NCI-H82 treated with DMSO at 0.1 percent for 48 hours (cell line): Measurements from ENCODE around the gene AURKB.
"Not testable (repeated sequence)": the region's sequence is repeated elsewhere in the genome, so short reads cannot be mapped to it uniquely, and the experiment has no call there.

Source experiments
- DNase-seq: peaks from one replicate; lab custom pipeline; 2025; ENCODE audit not compliant: unreplicated experiment; lab: John Stamatoyannopoulos, UW

The AURKB gene

DNA sequence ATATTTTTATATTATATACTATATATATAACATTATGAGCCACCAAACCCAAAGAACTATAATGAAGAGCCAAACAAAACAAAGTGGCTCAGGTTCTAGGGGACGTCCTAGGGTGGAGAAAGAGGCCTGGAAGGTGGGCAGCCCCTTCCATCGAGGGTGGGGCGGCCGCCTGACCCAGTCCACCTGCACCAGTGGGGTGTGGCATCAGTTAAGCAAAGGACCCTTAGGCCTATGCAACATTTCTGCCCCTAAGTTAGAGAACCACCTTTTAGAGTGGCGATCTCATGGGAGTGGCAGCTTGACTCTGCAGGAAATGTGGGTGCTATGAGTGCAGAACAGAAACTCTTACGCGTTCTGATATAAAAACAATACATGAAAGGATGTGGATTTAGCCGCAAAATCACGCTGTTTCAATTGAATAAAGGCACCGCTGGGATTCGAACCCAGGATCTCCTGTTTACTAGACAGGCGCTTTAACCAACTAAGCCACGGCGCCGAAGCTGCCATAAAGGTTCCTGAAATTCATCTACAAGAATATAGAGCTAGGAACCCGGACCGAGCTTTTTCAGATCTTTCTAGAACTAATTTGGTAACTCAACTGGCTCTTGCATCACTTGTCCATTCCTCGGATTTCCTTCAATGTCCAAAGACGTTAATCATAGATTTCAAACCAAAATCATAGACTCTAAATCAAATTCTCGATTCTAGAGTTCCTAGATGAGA lies 15.6 kb upstream of the AURKB start:
- no peak for DNase-seq

DNA sequence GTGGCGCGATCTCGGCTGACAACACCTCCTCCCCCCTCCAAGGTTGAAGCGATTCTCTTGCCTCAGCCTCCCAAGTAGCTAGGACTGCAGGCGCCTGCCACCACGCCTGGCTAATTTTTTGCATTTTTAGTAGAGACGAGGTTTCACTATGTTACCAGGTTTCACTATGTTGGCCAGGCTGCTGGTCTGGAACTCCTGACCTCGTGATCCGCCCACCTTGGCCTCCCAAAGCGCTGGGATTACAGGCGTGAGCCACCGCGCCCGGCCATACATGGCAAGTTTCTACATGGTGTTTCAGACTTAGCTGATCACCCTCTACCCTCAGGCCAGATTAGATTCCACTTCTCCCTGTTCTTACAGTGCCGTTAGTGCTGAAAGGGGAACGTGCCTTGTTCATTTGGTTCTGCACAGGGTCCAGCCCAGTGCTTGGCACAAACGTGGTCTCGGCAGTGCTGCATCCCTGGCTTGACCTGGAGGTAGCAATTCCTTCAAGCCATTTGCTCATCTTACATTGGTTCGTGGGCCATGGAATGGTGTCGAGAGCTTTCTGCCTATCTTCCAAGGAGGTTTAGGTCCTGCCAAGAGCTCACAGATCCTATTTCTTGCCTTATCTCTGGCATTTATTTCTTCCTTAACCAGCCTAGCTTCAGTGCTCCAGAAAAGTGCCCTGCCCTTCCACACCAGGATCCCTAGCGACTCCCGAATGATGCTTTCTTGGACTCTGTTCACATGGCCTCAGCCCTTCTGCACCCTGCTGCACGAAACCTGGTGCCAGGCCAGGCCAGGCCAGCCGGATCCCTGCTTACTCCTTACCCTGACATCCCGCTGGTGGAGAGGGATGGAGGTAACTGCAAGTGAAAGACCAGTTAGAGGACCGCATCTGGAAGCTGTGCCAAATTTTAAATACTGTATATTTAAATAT lies 14.8 kb upstream of the AURKB start:
- no peak for DNase-seq

DNA sequence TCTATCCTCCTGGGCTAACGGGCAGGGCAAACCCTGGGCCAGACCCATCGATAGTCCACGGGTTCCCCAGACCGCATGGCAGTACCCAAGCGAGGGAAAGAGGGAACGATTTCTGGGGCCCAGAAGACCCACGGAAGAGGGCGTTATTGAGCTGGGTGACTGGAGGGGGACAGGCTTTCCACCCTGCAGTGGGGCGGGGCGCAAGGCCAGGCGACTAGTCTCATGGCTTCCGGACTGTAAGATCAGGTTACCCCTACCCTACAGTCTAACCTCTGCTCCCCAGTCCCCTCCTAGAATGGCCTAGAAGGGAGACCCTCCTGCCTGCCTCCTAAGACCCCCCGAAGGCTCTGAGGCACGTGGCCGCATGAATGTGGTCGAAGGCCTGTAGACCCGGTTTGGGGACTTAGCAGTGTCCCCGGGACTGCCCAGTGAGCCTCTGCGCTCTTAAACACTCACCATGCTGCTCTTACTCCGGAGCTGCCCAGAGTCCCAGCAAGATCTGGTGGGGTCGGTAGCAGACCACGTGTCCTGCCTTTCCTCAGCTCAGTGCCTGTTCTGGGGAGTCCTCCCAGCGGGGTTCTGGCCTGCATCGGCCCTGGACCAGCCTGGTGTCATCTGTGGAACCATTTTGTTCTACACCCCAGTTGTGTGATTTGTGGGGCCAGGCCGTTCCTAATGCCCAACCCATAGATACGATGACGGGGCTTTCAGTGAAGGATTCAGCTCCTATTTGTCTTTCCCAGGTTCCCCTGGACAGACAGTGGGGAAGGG lies 13.2 kb upstream of the AURKB start:
- peak; percentile 65 for DNase-seq

GRCh38 chr17:8222630-8223355 lies 12.4 kb upstream of the AURKB start:
- DNase-seq = peak; percentile 90

- no peak for DNase-seq
Measured at GRCh38 chr17:8222380-8222629, 11.9 kb upstream of the AURKB start.

DNA sequence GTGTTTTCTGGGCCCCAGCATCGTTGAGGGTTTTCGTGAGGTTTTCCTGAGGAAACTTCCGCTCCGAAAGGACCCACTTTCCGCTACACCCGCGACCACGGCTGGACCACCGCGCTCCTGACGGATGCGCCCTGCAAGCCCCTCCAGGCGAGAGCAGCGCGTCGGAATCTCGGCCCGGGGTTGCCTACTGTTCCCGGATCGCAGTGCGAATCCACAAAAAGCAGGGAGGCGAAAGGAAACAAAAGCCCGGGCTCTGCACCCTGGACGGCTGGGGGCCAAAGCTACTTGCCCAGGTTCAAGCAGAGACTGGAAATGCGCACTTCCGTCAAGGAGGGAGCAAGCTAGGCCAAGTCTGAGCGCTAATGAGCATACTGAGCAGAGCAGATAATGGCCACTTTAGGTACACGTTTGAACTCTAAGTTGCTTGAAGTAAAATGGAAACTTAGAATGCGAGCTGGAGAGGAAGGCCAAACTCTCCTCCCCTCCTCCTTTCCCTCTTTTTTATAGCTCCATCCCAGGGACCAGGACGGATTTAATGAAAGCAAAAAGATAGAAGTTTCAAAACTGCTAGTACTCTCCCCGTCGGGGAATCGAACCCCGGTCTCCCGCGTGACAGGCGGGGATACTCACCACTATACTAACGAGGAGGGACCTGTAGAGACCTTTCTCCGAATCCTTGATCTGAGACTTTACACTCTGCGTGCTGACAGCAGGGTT lies 11.4 kb upstream of the AURKB start:
- peak; percentile 96 for DNase-seq

DNA sequence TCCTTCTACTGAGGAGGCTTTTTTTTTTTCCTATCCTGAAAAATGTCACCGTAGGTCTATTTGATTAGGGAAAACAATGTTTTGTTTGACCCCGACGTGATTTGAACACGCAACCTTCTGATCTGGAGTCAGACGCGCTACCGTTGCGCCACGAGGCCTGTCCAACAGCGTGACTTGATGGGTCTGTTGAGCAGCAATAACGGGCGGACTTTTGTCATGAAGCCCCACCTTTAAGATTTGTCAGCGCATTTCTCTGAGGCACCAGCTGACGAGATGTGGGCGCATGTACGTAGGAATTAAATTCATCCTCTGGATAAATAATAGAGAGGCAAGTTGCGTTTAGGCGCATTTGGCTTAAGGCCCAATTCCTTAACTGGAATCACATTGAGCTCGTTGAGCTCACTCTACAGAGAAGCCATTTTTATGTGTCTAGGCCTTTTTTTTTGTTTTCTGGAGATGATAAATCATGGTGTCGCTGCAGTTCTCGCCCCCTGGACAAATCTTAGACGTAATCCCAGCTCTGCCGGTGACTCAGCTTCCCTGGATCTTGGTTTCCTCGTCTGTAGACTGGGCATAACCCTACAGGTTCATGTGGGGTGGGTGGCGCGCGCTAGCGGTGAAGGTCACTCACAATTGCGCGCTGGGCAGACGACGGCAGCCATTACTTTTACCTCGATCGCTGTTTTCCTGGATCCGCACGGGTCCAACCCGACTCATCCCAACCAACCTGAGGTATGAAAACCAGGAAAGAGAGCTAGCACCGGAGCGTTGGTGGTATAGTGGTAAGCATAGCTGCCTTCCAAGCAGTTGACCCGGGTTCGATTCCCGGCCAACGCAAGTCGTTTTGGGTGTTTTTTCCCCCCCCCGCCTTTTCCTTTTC lies 10.6 kb upstream of the AURKB start:
- peak; percentile 94 for DNase-seq

GRCh38 chr17:8214000-8214399 lies 3.6 kb upstream of the AURKB start:
- not testable (repeated sequence) for DNase-seq

- no peak for DNase-seq
Measured at GRCh38 chr17:8212312-8213180, 2.2 kb upstream of the AURKB start.

DNA sequence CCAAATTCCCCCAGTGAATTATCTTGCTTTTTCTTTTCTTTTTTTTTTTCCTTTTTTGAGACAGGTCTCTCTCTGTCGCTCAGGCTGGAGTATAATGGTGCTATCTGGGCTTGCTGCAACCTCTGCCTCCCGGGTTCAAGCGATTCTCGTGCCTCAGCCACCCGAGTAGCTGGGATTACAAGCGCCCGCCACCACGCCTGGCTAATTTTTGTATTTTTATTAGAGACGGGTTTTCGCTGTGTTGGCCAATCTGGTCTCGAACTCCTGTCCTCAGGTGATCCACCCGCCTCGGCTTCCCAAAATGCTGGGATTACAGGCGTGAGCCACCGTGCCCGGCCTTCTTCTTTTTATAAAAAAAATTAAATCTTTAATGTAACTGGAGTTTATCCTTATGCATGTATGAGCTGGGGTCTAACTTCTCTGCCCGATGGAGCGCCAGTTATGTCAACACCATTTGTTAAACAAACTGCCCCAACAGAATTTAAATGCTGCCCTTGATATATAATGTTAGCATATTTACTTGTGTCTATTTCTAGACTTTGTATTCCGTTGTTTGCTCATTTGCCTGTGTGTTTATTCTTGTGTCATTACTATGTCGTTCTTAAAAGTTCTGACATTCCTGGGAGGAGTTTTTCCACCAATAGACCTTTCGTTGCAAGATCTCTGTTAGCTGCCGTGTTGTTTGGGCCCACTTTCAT lies 535 bp upstream of the AURKB start:
- no peak for DNase-seq

DNA sequence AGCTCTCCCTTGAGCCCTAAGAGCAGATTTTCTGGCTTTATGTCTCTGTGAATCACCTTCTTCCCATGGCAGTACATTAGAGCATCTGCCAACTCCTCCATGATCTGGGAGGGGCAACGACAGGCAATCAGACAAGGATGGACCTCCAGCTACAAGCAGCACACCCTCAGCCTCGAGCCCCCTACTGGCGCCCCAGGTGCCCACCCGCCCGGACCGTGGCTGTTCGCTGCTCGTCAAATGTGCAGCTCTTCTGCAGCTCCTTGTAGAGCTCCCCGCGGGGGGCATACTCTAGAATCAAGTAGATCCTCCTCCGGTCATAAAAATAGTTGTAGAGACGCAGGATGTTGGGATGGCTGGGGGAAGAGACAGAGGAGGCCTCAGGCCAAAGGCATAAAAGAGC lies 3.8 kb downstream of the AURKB start:
- DNase-seq = no peak

DNA sequence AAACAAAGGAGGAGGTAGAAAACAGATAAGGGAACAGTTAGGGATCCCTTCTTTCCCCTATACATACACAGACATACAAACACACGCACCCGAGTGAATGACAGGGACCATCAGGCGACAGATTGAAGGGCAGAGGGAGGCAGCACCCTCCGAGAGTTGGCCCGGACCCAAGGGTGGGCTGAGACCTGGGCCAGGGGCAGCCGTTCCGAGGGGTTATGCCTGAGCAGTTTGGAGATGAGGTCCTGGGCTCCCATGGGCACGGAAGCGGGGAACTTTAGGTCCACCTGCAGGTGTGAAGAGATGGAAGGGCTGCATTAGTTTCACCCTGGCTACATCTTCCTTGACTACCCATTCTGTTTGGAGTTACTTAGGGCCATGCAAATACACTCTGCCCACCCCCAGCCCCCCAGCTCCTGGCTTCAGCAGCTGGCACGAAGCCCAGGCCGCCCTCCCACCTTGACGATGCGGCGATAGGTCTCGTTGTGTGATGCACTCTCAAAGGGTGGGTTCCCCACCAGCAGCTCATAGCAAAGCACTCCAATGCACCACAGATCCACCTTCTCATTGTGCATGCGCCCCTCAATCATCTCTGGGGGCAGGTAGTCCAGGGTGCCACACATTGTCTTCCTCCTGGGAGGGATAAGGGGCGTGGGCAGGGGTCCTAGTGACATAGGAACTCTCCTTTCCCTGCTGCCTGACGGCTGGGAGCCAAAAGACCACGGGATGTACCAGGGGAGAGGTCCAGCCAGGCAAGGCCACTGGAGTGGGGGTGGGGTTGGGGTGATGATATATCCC lies 5.4 kb downstream of the AURKB start:
- no peak for DNase-seq

GRCh38 chr17:8192070-8192815 lies 18.1 kb downstream of the AURKB start:
- peak; percentile 99 for DNase-seq

GRCh38 chr17:8190506-8190905 lies 19.9 kb downstream of the AURKB start:
- DNase-seq = no peak

DNA sequence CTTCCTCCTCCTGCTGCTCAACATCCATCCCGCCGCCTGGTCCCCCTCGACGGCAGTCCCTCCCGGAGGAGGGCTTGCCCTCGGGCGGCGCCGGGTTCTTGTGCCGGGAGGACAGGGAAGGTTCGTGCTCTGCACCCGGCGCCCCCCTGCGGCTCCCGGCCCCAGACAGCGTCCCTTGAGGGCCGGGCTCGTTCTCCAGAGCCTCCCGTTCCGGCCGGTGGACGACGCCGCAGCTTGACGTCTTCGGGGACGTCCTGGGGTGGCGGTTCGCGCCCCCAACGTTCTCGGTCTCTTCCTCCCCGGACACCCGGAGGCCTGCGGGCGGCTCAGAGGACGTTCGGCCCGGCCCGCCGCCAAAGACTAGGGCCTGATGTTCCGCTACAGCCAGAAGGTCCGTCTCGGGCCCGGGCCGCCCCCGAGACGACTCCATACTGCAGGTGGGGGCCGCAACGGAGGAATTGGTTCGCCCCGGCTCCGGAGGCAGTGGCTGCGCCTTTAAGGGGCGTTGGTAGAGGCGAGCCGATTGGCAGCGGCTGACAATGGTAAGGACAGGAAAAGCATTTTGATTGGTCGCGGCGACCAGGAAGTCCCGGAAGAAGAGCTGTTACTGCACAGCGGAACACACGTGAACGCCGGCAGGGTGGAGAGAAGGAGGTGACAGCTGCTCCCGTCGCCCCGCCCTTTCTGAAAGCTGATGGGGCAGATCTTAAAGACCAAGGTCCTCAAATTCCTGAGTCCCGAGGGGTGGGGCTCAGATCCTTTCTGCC lies 20.5 kb downstream of the AURKB start, which contains the start of gene BORCS6:
TSS of gene BORCS6 (minus strand) at position 470 of the 767 bp plus-strand sequence. CDS start at position 430, 40 bp downstream.
- DNase-seq = peak; percentile 99
